K562 (cell line): ENCODE results near the gene POLR3A. TPM values are rescaled to one million over a fixed set of nuclear protein-coding genes. Genes with fewer than 3 reads are reported as not detected.

Source experiments
- ARID1B ChIP-seq: fragments of 450-650 bp; IDR thresholded peaks from 2 replicates; pipeline ENCODE4 v1.6.1; 2016; ENCODE audit warnings: antibody characterized with exemption, mild to moderate bottlenecking, inconsistent platforms
- ATF1 ChIP-seq, 2 experiments: fragments of 450-650 bp in 1 of 2; IDR thresholded peaks; 2 replicates each; pipeline ENCODE4 v1.6.1; 2016; ENCODE audit warnings: missing compliant biosample characterization in 1 of 2, missing genetic modification characterization in 1 of 2
- CREB1 ChIP-seq, 2 experiments: sonication (generic) in 1 of 2; formaldehyde crosslinking in 1 of 2; IDR thresholded peaks; 2 replicates each; pipeline versions ENCODE4 v1.6.1 to v1.8.0; 2012 to 2022; ENCODE audit warnings: inconsistent platforms in 1 of 2, mild to moderate bottlenecking in 1 of 2, missing genetic modification reagents in 1 of 2, moderate library complexity in 1 of 2
- CREM ChIP-seq: IDR thresholded peaks from 2 replicates; pipeline ENCODE4 v1.6.1; 2014; ENCODE audit warnings: antibody characterized with exemption, low read depth
- DPF2 ChIP-seq: fragments of 450-650 bp; IDR thresholded peaks from 2 replicates; pipeline ENCODE4 v1.6.1; 2016
- FOS ChIP-seq: IDR thresholded peaks from 3 replicates; pipeline ENCODE4 v1.6.1; 2011; ENCODE audit not compliant: insufficient read length; ENCODE audit errors: extremely low read depth
- FOSL1 ChIP-seq: fragments of 200-800 bp; sonication (Bioruptor generic); conservative IDR thresholded peaks from 2 replicates; pipeline ENCODE4 v1.6.1; 2016; ENCODE audit warnings: missing genetic modification characterization, missing compliant biosample characterization
- FOXK2 ChIP-seq, 2 experiments: fragments of 450-650 bp; IDR thresholded peaks in 1 of 2; conservative IDR thresholded peaks in 1 of 2; 2 replicates each; pipeline ENCODE4 v1.6.1; 2016; ENCODE audit warnings: low read depth in 2 of 2, mild to moderate bottlenecking in 1 of 2
- JUND ChIP-seq, 2 experiments: IDR thresholded peaks; 2 replicates in 1 of 2; 3 replicates in 1 of 2; pipeline ENCODE4 v1.6.1; 2011; ENCODE audit warnings: borderline replicate concordance in 2 of 2, low read depth in 2 of 2, low read length in 2 of 2, improper control_type of control experiment in 1 of 2, missing biosample characterization in 1 of 2, missing genetic modification characterization in 1 of 2, missing genetic modification reagents in 1 of 2
- LEF1 ChIP-seq: fragments of 450-650 bp; IDR thresholded peaks from 2 replicates; pipeline ENCODE4 v1.6.1; 2016; ENCODE audit warnings: mild to moderate bottlenecking
- MEIS2 ChIP-seq: fragments of 450-650 bp; IDR thresholded peaks from 2 replicates; pipeline ENCODE4 v1.6.1; 2014; ENCODE audit warnings: mild to moderate bottlenecking; ENCODE audit not compliant: partially characterized antibody
- NFIC ChIP-seq: fragments of 450-650 bp; IDR thresholded peaks from 2 replicates; pipeline ENCODE4 v1.6.1; 2017; ENCODE audit warnings: mild to moderate bottlenecking, inconsistent platforms
- PHF20 ChIP-seq: fragments of 450-650 bp; IDR thresholded peaks from 2 replicates; pipeline ENCODE4 v1.6.1; 2018; ENCODE audit not compliant: partially characterized antibody
- RBBP5 ChIP-seq: fragments of 200-600 bp; sonication (generic); IDR thresholded peaks from 2 replicates; pipeline ENCODE4 v1.6.1; 2012; ENCODE audit warnings: borderline replicate concordance, mild to moderate bottlenecking, low read length, control low read depth, inconsistent platforms; ENCODE audit not compliant: insufficient read depth, poor library complexity, severe bottlenecking
- SP2 ChIP-seq: IDR thresholded peaks from 2 replicates; pipeline ENCODE4 v1.6.1; 2011; ENCODE audit warnings: mild to moderate bottlenecking, low read depth, low read length, moderate library complexity; ENCODE audit not compliant: poor library complexity, severe bottlenecking; ENCODE audit errors: extremely low read depth
- ZNF146 ChIP-seq: IDR thresholded peaks from one replicate; pipeline ENCODE4 v1.6.1; 2018; ENCODE audit warnings: missing compliant biosample characterization; ENCODE audit not compliant: unreplicated experiment
- ZNF316 ChIP-seq: fragments of 450-650 bp; IDR thresholded peaks from 2 replicates; pipeline ENCODE4 v1.6.1; 2016
- ZNF644 ChIP-seq: fragments of 200-800 bp; sonication (Bioruptor generic); IDR thresholded peaks from 2 replicates; pipeline ENCODE4 v1.6.1; 2016; ENCODE audit warnings: low read depth, missing genetic modification characterization, missing compliant biosample characterization
- polyA plus RNA-seq, 8 experiments: library from polyadenylated mRNA; depleted of rRNA in 4 of 8; stranded (reverse) in 5 of 8; unstranded in 3 of 8; fragments of >200 nt; fragmentation: Nextera tagmentation in 2 of 8; fragmentation: Illumina TruSeq in 1 of 8; extraction: Ambion mirVana in 2 of 8; extraction: Trizol in 1 of 8; gene quantifications; 2 replicates each; pipeline versions ENCODE4 v1.2.1 to v1.2.3, GENCODE V29; 2011 to 2014; ENCODE audit warnings: inconsistent platforms in 1 of 8, missing spikeins in 1 of 8
- total RNA-seq, 7 experiments: library from RNA; depleted of rRNA in 6 of 7; stranded (reverse); fragments of >200 nt in 6 of 7; fragmentation: Illumina TruSeq in 2 of 7; extraction: Trizol in 2 of 7; gene quantifications; 2 replicates each; pipeline versions ENCODE4 v1.2.1 to v1.2.3, GENCODE V29; 2011 to 2021; ENCODE audit warnings: low replicate concordance in 1 of 7
- TF ChIP-seq, protein P1 (sequence below): fragments of 450-650 bp; IDR thresholded peaks from 2 replicates; pipeline ENCODE4 v1.6.1; 2016
- TF ChIP-seq, protein P2 (sequence below): fragments of 450-650 bp; IDR thresholded peaks from 2 replicates; pipeline ENCODE4 v1.6.1; 2018; ENCODE audit not compliant: partially characterized antibody
- TF ChIP-seq, protein P3 (sequence below), 2 experiments: fragments of 450-650 bp; conservative IDR thresholded peaks; 2 replicates each; pipeline ENCODE4 v1.6.1; 2017; ENCODE audit warnings: mild to moderate bottlenecking in 2 of 2, moderate library complexity in 2 of 2

The POLR3A gene
- total and polyA plus RNA-seq, 9 of the 15 experiments (the other 6 are each of a cell fraction or from before 2014, with no cell fraction given), result 14.9 to 37.0 (median 26.7) TPM

DNA sequence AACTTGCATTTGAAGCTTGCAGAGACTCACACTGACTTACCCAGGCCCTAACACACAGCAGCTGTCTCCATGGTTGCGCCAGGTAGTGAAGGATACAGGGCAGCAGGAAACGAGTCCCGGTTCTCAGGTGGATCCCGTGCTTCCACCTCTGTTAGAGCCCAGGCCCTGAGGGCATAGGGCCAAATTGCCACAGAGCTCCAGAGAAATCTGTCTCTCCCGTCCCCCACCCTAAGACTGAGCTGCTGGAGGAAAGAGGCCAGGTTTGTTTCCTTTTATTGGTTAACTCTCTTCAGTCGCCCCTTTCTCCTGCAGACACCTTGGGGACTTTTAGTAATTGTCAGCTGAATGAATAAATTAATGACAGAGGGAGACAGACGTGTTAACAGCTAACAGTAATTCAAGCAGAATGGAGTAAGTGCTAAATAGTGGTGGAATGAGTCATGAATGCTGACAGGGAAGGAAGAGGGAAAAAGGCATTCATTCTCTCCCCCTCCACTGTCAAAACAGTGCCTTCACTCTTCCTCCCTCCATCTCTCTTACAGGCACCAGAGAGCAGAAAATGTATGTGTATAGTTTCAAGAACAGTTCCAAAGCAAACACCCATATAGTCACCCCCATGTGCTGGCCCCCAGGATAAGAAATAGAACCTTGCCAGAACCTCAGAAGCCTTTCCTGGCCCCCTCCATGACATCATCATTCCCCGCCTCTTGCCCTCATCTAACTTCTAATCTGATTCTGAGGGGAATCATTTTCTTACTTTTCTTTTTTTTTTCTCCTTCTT lies 86.0 kb downstream of the POLR3A start (continued):
- TF ChIP-seq, protein P1, sequence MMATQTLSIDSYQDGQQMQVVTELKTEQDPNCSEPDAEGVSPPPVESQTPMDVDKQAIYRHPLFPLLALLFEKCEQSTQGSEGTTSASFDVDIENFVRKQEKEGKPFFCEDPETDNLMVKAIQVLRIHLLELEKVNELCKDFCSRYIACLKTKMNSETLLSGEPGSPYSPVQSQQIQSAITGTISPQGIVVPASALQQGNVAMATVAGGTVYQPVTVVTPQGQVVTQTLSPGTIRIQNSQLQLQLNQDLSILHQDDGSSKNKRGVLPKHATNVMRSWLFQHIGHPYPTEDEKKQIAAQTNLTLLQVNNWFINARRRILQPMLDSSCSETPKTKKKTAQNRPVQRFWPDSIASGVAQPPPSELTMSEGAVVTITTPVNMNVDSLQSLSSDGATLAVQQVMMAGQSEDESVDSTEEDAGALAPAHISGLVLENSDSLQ, result peak; percentile 59
- peak; percentile 78 for TF ChIP-seq FOSL1 (tag)
- peak; percentile 71 for TF ChIP-seq MEIS2
- TF ChIP-seq FOS, result peak; percentile 21
- peak; percentile 73 for TF ChIP-seq JUND (IDR thresholded peaks at IDR 0.05; ENCODE audit: borderline replicate concordance, low read depth, low read length)
- TF ChIP-seq JUND (tag; IDR thresholded peaks at IDR 0.05; ENCODE audit: borderline replicate concordance, low read depth, low read length), result peak; percentile 83
- TF ChIP-seq, protein P2, sequence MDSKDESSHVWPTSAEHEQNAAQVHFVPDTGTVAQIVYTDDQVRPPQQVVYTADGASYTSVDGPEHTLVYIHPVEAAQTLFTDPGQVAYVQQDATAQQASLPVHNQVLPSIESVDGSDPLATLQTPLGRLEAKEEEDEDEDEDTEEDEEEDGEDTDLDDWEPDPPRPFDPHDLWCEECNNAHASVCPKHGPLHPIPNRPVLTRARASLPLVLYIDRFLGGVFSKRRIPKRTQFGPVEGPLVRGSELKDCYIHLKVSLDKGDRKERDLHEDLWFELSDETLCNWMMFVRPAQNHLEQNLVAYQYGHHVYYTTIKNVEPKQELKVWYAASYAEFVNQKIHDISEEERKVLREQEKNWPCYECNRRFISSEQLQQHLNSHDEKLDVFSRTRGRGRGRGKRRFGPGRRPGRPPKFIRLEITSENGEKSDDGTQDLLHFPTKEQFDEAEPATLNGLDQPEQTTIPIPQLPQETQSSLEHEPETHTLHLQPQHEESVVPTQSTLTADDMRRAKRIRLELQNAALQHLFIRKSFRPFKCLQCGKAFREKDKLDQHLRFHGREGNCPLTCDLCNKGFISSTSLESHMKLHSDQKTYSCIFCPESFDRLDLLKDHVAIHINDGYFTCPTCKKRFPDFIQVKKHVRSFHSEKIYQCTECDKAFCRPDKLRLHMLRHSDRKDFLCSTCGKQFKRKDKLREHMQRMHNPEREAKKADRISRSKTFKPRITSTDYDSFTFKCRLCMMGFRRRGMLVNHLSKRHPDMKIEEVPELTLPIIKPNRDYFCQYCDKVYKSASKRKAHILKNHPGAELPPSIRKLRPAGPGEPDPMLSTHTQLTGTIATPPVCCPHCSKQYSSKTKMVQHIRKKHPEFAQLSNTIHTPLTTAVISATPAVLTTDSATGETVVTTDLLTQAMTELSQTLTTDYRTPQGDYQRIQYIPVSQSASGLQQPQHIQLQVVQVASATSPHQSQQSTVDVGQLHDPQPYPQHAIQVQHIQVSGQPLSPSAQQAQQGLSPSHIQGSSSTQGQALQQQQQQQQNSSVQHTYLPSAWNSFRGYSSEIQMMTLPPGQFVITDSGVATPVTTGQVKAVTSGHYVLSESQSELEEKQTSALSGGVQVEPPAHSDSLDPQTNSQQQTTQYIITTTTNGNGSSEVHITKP, result peak; percentile 55
- TF ChIP-seq ZNF146 (CRISPR knock-in tag), result no peak
- TF ChIP-seq RBBP5, result peak; percentile 30
- TF ChIP-seq ZNF644 (tag), result no peak
- peak; percentile 51 for TF ChIP-seq ARID1B
- TF ChIP-seq NFIC, result peak; percentile 15; the same call in 1 of the 2 replicates
- 0 out of 2 replicates have a peak, but pooled peaks have one; percentile 37 for TF ChIP-seq CREB1 (IDR thresholded peaks at IDR 0.05)
- TF ChIP-seq CREB1 (CRISPR knock-in tag; IDR thresholded peaks at IDR 0.05), result no peak
- TF ChIP-seq LEF1, result peak; percentile 60
- TF ChIP-seq PHF20, result peak; percentile 30
- TF ChIP-seq, protein P3, sequence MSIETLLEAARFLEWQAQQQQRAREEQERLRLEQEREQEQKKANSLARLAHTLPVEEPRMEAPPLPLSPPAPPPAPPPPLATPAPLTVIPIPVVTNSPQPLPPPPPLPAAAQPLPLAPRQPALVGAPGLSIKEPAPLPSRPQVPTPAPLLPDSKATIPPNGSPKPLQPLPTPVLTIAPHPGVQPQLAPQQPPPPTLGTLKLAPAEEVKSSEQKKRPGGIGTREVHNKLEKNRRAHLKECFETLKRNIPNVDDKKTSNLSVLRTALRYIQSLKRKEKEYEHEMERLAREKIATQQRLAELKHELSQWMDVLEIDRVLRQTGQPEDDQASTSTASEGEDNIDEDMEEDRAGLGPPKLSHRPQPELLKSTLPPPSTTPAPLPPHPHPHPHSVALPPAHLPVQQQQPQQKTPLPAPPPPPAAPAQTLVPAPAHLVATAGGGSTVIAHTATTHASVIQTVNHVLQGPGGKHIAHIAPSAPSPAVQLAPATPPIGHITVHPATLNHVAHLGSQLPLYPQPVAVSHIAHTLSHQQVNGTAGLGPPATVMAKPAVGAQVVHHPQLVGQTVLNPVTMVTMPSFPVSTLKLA (conservative IDR thresholded peaks at IDR 0.05), result no peak
- peak in 1 of 2 experiments; percentile 22; a peak in 1 of 4 replicates for TF ChIP-seq FOXK2 (conservative IDR thresholded peaks at IDR 0.05 in 1 of 2, IDR thresholded peaks at IDR 0.05 in 1 of 2; ENCODE audit: low read depth in 2 of 2)
- TF ChIP-seq CREM, result peak; percentile 76
- TF ChIP-seq ZNF316, result peak; percentile 77
- no peak for TF ChIP-seq ATF1 (CRISPR knock-in tag; IDR thresholded peaks at IDR 0.05)
- TF ChIP-seq ATF1 (tag; IDR thresholded peaks at IDR 0.05), result peak; percentile 58
- TF ChIP-seq SP2, result no peak
- TF ChIP-seq DPF2, result peak; percentile 63; the same call in 1 of the 2 replicates
